HL-60 (cell line): ENCODE measurements around the gene WDR45B.

Experiments used
- GABPA ChIP-seq: IDR thresholded peaks from 2 replicates; pipeline ENCODE4 v1.6.1; 2012; ENCODE audit warnings: low read depth
- POLR2AphosphoS5 ChIP-seq: IDR thresholded peaks from 2 replicates; pipeline ENCODE4 v1.6.1; 2012; ENCODE audit warnings: low read depth
- REST ChIP-seq: IDR thresholded peaks from 2 replicates; pipeline ENCODE4 v1.6.1; 2012; ENCODE audit warnings: low read depth; ENCODE audit not compliant: insufficient replicate concordance
- SPI1 ChIP-seq: IDR thresholded peaks from 2 replicates; pipeline ENCODE4 v1.6.1; 2012; ENCODE audit warnings: low read depth, mild to moderate bottlenecking, borderline replicate concordance
- TF ChIP-seq, protein P1 (sequence below): IDR thresholded peaks from one replicate; pipeline ENCODE4 v1.5.1; 2011; ENCODE audit warnings: low read length, control low read depth, inconsistent platforms; ENCODE audit not compliant: insufficient read depth

DNA sequence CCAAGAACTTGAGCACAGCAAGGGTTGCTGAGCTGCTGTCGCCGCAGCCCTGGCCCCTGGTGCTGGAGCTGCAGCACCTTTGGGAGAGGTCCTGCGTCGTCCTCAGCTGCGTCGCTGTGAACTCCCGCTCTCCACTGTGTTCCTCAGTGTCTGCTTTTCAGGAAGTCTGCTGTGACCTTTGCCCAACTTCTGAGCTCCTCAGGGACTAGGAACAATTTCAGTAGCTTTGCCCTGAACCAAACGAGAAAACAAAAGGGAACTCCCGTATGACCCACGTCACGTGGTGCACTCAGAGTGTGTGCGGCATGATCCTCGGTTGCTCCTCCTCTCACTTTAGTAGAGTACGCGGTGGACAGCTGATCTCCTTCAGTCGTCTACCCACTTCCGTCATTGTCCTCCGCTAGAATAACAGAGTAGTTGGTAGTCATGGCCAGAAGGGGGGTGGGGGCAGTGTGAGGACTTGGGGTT is 44.2 kb downstream of the WDR45B start:
- TF ChIP-seq, protein P1, sequence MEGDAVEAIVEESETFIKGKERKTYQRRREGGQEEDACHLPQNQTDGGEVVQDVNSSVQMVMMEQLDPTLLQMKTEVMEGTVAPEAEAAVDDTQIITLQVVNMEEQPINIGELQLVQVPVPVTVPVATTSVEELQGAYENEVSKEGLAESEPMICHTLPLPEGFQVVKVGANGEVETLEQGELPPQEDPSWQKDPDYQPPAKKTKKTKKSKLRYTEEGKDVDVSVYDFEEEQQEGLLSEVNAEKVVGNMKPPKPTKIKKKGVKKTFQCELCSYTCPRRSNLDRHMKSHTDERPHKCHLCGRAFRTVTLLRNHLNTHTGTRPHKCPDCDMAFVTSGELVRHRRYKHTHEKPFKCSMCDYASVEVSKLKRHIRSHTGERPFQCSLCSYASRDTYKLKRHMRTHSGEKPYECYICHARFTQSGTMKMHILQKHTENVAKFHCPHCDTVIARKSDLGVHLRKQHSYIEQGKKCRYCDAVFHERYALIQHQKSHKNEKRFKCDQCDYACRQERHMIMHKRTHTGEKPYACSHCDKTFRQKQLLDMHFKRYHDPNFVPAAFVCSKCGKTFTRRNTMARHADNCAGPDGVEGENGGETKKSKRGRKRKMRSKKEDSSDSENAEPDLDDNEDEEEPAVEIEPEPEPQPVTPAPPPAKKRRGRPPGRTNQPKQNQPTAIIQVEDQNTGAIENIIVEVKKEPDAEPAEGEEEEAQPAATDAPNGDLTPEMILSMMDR, result no peak
- TF ChIP-seq GABPA, result no peak
- no peak for TF ChIP-seq REST
- TF ChIP-seq POLR2AphosphoS5, result peak; percentile 80
- TF ChIP-seq SPI1, result peak; percentile 88
